DMS153 treated with DMSO at 0.1 percent for 48 hours (cell line): ENCODE results near the gene HSD17B3.
"Not testable (repeated sequence)": the region's sequence is repeated elsewhere in the genome, so short reads cannot be mapped to it uniquely, and the experiment has no call there.

ENCODE experiments used
- DNase-seq: peaks from one replicate; lab custom pipeline; 2025; ENCODE audit not compliant: unreplicated experiment; lab: John Stamatoyannopoulos, UW

Gene HSD17B3

DNA sequence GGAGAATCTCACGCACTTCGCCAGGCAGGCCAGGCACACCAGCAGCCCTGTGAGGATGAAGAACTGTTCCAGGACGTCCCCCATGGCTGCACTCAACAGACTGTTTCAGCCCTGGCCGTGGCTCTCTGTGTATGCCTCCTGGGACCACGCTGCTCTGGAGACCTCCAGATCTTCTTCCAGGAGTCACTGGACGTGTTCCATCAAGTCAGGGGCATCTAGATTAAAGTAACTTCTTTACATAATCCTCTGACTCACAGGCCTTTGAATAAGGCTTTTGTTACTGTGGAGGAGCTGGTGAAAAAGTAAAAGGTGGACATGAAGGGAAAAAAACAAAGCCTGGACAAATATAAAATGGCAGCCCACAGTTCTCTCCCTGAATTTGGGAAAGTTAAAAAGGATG lies at the start of gene HSD17B3:
TSS of gene HSD17B3 (minus strand) at position 156 of the 400 bp plus-strand sequence. CDS start at position 84, 72 bp downstream.
- no peak for DNase-seq

DNA sequence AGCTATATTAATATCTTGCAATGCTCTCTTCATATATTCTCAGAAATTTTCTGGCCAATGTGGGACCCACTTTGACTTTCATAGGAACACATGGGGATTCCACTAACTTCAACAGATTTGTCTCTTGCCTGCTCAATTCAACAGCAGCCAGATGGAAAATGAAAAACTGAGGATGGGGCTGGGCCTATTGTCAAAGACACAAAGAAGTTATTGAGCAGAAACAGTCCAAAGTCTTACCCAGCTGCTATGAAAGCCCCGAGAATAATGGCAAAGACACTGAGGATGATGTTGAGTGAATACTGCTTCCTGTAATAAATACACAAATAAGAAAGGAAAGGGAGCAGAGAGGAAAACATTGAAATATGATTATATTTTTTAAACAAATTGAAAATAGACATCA lies 48.9 kb upstream of the HSD17B3 start:
- no peak for DNase-seq

DNA sequence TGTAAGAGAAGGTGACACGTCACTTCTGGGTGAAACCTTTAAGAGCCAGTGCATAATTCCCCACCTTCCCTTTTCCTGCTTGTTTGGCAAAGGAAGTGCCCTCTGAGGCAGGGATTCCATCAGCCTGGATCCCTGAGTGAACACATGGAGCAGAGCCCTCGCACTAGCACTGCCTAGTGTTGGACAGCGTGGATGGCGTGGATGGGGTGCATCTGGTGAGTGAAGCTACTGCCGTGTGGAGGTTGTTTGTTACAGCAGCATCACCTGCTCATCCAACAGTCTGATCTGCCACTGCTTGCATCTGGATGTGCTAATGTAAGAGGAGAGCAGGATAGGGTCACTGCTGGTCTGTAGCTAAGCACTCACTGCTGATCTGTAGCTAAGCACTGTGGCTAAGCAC lies 46.3 kb upstream of the HSD17B3 start:
- DNase-seq = no peak

DNA sequence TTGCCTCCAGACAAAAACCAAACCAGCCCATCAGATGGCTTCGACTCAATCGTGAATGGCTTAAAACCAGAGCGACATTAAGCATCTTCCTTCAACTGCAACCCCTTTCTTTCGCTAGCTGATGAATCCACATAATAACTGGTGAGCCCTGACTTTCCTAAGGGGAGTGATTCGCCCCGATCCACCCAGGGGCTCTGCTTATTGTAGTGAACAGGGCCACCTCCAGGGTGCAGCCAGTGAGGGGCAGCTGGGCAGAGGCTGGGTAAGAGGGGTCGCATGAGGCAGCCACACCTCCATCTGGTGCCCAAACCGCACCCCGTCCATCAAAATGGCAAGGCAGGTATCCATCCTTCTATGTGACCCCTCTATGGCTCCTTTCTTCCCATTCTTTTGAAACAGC lies 43.6 kb upstream of the HSD17B3 start:
- no peak for DNase-seq

DNA sequence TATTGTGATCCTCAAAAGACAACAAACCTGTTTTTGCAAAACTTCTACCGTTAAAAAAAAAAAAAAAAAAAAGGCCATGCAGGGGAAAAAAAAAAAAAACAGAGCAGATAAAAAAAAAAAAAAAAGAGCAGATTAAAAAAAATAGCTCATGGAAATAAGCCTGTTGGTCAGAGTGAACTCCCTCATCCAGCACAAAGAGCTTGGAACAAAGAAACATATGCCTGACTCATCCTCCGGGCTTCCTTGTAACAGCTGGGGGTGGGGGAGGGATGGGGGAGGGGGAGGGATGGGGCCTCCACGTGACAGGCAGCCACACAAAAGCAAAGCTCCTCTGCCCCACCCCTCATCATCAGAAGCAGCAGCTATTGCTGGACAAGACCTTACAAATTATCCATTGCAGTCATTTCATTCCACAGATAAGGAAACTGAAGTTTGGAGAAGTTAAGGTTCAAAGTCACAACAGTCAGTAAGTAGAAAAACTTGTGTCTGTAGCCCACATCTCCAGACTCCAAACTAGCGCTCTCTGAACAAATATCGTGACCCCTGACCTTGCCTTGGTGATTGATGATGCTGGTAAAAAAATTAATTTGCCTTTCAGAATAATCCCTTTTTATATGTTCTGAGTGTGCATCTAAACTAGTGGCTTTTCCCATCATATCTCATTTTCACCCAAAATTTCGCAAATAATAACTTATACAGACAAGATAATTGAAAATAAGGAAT lies 42.6 kb upstream of the HSD17B3 start:
- DNase-seq = peak; percentile 19

DNA sequence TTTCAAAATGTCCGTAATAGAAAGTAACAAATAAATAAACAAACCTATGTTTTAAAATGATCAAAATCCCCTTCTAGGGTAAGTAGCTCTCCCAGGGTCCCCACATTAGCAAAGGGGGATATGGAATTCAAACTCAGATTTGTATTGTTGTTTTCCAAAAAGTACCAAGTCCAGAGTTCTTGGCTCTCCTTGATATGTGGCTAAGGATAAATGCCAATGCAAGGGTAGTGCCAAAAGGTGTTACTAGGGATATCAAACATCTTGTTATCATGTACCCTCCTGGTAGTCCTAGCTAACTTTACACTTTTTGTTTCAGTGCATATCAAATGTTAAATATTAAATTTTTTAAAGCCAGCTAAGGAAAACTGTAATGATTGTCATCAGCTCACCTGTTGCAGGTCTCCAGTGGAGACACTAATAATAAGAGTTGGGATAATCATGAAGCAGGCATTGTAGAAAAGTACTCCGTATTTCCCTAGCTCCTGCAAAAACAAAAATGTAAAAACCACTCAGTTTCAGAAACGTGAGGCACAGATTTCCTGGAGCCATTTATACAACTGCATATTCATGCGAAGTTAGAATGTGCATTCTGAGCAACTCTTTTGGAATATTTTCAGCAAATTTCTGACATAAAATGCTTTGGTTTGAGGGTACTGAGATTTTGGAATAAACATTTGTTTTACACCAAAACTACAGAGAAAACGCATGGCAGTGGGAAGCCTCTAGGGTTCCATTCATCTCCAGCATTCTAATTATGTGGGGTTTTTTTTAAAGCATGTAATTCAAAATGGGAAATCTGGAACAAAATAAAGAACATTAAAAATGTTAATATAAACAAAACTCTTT lies 41.8 kb upstream of the HSD17B3 start:
- no peak for DNase-seq

DNA sequence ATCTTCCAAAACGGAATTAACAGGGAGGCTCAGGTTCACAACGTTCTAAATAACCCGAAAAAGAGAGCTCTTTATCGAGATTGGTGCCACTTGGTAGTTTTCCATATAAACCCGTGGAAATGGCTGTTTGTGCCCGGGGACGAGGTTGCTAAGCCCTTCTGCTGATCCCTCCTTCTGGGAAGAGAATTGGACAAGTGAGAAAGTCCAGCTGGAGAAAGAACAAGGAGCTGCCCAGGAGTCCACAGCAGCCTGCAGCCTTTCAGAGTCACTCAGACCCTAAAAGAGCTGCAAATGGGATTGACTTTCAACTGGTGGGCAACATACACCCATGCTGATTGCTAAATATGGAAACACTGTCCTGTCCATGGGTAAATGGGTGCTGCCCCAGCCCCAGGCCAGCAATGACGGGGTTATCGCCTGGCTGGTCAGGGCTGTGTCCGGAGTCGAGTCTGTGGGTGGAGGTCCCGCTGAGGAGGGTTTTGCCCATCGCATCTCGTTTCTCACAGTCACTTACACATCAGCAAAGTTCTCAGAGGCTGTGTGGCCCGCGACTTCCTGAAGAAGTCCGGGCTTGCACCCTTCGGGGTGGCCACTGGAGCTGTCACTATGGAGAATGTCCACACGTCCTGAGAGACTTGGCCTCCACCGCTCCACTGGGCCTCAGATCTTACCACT lies 40.7 kb upstream of the HSD17B3 start:
- no peak for DNase-seq

DNA sequence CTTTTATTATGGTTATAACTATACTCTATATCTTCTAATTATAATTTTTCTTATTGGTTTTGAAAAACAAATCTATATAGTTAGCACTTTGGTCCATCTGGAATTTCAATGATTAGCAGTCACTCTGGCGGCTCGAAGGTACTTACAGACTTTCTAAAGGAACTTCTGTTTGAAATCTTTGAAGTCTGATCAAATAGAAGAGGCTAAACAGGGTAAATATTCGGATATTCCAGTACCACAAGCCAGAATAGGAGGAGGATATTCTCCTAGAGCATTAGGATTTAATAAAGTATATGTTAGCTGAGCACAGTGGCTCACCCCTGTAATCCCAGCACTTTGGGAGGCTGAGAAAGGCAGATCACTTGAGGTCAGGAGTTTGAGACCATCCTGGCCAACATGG lies 38.7 kb upstream of the HSD17B3 start:
- no peak for DNase-seq

DNA sequence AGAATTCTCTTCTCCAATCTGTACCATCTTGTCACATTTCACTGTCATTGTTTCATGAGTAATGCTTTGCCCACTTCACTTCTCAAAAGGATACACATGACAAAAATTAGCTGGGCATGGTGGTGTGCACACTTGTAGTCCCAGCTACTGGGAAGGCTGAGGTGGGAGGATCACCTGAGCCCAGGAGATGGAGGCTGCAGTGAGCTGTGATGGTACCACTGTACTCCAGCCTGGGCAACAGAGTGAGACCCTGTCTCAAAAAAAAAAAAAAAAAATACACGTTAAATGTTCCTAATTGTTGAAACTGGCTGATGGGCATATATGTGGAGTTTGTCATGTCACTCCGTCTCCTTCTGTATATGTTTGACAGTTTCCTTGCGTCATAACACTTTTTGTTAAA lies 36.3 kb upstream of the HSD17B3 start:
- DNase-seq = no peak

DNA sequence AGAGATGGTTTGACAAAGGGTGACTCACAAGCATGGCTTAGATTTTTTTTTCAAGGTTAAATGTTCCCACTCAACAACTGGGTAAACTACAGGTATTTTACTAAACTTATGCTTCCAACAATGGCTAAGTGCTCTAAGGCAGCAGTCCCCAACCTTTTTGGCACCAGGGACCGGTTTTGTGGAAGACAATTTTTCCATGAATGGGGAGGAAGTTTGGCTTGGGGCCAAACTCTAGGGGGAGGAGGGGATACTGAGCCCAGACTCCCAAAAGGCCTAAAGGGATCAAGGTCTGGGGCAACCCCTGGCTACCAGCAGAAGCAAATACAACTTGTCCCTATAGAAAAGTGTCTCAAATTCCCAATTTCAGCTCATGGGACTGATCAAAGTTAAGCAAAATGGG lies 32.0 kb upstream of the HSD17B3 start:
- DNase-seq = no peak

DNA sequence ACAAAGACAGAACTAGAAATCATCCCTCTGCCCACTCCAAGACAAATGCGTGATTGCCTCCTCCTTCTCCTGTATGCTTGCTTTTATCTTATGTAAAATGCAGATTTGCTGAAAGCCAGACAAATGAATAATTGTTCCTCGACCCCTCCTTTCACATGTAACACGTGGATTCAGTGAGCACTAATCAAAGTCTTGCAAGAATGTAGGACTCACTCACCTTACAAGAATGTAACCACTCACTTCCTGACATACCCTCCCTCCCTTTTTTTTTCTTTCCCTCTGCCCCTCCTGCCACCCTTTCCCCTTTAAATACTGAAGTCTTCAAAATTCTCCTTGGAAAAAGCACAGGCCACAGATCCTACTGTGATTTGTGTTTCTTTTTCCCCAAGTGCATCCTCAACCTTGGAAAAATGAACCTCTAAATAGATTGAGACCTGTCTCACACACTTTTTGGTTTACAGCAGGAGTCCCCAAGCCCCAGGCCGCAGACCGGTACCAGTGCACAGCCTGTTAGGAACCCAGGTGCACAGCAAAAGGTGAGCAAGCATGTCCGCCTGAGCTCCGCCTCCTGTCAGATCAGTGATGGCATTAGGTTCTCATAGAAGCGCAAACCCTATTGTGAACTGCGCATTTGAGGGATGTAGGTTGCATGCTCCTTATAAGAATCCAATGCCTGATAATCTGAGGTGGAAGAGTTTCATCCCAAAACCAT lies 29.4 kb upstream of the HSD17B3 start:
- no peak for DNase-seq

DNA sequence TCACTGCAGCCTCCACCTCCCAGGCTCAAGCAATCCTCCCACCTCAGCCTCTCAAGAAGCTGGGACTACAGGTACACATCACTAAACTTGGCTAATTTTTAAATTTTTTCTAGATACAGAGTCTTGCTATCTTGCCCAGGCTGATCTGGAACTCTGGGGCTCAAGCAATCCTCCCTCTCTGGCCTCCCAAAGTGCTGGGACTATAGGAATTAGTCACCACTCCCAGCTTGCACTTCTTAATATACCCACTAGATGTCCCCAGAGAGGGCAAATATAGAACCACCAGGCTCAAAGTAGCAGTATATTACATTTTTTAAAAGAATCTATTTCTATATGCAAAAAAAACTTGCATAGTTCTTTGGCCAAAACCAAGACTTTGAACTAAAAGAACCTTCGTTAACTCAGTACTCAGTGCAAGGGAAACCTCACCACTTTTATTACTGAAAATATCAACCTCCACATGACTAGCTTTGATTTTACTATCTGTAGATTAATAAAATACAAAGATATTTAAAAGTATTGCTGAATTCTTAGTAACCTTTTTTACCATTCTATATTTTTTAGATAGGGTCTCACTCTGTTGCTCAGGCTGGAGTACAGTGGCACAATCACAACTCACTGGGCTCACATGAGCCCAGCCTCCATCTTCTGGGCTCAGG lies 25.8 kb upstream of the HSD17B3 start:
- peak; percentile 38 for DNase-seq

DNA sequence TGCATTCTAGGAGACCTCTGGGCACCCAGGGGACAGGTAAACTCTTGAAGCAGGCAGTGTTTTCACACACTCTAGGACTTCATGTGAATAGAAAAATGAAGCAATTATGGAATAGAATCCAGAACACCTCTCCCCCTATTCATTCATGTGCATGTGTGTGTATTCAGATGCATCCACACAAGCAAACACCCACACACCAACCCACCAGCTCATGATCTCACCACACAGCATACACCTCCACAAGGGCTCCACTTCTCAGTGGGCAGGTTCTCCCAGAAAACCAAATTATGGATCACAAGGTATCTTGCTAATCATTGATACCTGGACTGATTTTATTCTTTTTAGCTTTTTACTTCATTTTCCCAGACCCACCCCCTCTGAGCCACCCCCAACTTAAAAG lies 21.2 kb upstream of the HSD17B3 start:
- DNase-seq = no peak

DNA sequence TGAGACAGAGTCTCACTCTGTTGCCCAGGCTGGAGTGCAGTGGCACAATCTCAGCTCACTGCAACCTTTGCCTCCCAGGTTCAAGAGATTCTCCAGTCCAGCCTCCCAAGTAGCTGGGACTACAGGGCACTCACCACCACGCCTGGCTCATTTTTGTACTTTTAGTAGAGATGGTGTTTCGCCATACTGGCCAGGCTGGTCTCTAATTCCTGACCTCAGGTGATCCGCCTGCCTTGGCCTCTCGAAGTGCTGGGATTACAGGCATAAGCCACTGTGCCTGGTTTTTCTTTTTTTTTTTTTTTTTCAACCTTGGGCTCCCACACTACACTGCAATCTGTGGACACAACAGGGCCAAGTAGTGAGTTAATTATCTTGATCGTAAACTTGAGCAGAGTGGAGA lies 20.8 kb upstream of the HSD17B3 start:
- DNase-seq = not testable (repeated sequence)

DNA sequence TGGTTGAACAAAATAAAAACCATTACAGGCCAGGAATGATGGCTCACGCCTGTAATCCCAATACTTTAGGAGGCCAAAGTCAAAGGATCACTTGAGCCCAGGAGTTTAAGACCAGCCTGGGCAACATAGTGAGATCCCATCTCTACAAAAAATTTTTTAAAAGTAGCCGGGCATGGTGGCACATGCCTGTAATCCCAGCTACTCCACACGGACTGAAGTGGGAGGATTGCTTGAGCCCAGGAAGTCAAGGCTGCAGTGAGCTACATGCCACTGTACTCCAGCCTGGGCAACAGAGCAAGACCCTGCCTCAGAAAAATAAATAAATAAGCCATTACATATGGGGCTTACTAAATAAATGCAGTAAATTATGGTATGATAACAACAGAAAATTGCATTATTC lies 20.2 kb upstream of the HSD17B3 start:
- DNase-seq = not testable (repeated sequence)

DNA sequence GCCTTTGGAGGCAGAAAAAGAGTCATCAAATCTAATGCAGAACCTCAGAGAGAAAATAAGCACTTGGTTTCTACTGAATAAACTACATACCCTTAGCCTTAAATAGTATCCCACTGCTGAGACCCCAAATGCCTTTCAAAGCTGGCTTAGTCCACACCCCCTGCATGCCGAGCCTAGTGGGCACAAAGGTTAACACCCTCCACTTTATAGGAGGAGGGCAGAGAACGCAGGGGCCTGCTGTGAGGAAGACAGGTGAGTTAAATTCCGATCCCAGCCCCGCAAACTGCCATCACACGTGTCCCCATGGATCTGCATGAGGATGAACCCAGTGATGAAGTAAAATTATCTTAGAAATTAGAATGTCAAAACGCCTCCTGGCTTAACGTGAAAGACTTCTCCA lies 19.5 kb upstream of the HSD17B3 start:
- DNase-seq = no peak

DNA sequence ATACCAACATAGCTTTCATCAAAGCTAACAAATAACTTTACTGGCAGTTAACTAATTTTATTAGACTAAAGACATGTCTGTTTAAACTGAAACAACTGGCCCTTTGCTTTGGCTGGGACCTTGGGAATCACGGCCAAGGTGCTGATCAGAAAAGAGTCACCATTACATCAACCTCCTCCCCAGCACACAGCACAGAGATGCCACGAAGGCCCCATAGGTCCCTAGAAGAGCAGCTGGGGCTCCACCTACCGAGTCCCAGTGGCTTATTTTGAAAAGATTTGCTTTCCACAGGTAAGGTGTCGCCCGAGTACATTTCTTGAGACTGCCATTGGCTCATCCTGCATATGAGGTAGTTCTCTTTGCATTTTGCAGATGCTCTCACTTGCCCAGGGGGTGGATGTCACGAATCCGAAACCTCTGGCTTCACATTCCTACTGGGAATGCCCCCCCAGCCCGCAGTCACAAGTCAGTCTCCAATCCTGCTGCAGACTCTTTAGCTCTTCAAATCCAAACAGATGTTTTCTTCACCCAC lies 18.8 kb upstream of the HSD17B3 start:
- DNase-seq = no peak

DNA sequence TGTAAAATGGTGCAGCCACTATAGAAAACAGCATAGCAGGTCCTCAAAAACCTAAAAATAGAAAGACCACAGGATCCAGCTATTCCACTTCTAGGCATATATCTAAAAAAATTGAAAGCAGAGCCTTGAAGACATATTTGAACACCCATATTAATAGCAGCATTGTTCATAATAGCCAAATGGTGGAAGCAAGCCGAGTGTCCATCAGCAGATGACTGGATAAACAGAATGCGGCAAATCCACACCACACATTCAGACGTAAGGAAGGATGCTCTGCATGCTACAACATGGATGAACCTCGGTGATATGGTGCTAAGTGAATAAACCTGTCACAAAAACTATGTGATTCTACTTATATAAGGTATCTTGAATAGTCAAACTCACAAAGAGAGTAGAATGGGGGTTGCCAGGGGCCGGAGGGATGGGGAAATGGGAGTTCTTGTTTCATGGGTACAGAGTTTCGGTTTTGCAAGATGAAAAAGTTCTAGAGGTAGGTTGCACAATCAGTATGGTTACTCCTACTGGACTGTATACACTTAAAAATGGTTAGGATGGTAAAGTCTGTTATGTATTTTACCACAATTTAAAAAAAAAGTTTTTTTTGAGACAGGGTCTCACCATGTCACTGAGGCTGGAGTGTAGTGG lies 17.1 kb upstream of the HSD17B3 start:
- DNase-seq = no peak

DNA sequence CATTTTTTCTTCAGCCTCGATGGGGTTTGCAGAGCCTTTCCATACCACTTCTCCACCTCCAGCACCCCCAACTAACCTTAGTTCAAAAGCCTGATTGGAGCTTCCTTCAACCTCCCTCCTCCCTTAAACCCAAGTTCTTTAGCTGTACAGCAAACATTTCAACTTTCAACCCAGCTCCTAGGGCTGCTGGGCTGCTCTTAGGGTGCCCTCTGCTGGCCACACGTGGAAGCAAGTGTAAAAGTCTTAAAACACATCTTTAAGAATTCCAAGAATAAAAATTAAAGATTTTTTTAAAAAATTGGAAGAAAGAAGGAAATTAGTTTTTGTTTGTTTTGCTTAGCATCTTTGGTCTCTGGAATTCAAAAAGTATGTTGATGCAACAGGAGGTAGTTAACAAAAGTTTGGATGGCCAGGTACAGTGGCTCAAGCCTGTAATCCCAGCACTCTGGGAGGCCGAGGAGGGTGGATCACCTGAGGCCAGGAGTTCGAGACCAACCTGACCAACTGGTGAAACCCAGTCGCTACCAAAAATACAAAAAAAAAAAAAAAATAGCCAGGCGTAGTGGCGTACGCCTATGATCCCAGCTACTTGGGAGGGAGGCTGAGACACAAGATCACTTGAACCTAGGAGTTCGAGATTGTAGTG lies 15.5 kb upstream of the HSD17B3 start:
- DNase-seq = no peak
